GM18505 (cell line): ENCODE measurements around the gene TMPRSS2.
"Not testable (repeated sequence)": the region's sequence is repeated elsewhere in the genome, so short reads cannot be mapped to it uniquely, and the experiment has no call there.

Experiments used
- ATAC-seq: cut with Tn5 transposase; IDR thresholded peaks from one replicate; pipeline ENCODE4 v1.9.1; 2021; ENCODE audit not compliant: unreplicated experiment
- POLR2A ChIP-seq: IDR thresholded peaks from 4 replicates; pipeline ENCODE4 v1.6.1; 2011; ENCODE audit warnings: borderline replicate concordance; ENCODE audit not compliant: insufficient read depth, insufficient read length; ENCODE audit errors: extremely low read depth

TMPRSS2 gene

GRCh38 chr21:41429305-41429704 is 78.7 kb downstream of the TMPRSS2 start:
- ATAC-seq, result no peak
- no peak for TF ChIP-seq POLR2A

GRCh38 chr21:41428847-41429246 is 79.1 kb downstream of the TMPRSS2 start:
- peak; percentile 34 for TF ChIP-seq POLR2A
- no peak for ATAC-seq

- TF ChIP-seq POLR2A, result peak; percentile 26
- no peak for ATAC-seq
Observed at GRCh38 chr21:41428311-41428710, 79.6 kb downstream of the TMPRSS2 start.

- no peak for TF ChIP-seq POLR2A
- ATAC-seq, result no peak
Observed at GRCh38 chr21:41427556-41427955, 80.4 kb downstream of the TMPRSS2 start.

GRCh38 chr21:41426676-41427404 is 81.1 kb downstream of the TMPRSS2 start:
- TF ChIP-seq POLR2A, result peak; percentile 51
- ATAC-seq, result no peak

GRCh38 chr21:41425954-41426675 is 81.8 kb downstream of the TMPRSS2 start, which contains the start of gene MX1:
MX1 (plus strand) TSS chr21:41426239; CDS start chr21:41432071, 5,832 bp downstream.
- ATAC-seq, result peak; percentile 86
- TF ChIP-seq POLR2A, result peak; percentile 99

GRCh38 chr21:41425588-41425953 is 82.4 kb downstream of the TMPRSS2 start:
- ATAC-seq, result no peak
- no peak for TF ChIP-seq POLR2A

GRCh38 chr21:41423305-41423636 is 84.7 kb downstream of the TMPRSS2 start:
- ATAC-seq, result not testable (repeated sequence)

GRCh38 chr21:41422546-41423304 is 85.2 kb downstream of the TMPRSS2 start:
- TF ChIP-seq POLR2A, result no peak
- no peak for ATAC-seq

- not testable (repeated sequence) for ATAC-seq
Observed at GRCh38 chr21:41420998-41421397, 87.0 kb downstream of the TMPRSS2 start.

GRCh38 chr21:41419921-41420862 is 87.8 kb downstream of the TMPRSS2 start:
- ATAC-seq, result peak; percentile 85
- TF ChIP-seq POLR2A, result no peak

GRCh38 chr21:41418956-41419680 is 88.8 kb downstream of the TMPRSS2 start:
- ATAC-seq, result no peak

More at GRCh38 chr21:41418956-41419680, 88.8 kb downstream of the TMPRSS2 start:
- no peak for TF ChIP-seq POLR2A
